NOMO-1 treated with dmso at 0.1 percent for 144 hours (cell line): Measurements from ENCODE around the gene IL21.

Experiments used
- DNase-seq: peaks from one replicate; lab custom pipeline; 2025; ENCODE audit not compliant: unreplicated experiment; lab: John Stamatoyannopoulos, UW

The IL21 gene

DNA sequence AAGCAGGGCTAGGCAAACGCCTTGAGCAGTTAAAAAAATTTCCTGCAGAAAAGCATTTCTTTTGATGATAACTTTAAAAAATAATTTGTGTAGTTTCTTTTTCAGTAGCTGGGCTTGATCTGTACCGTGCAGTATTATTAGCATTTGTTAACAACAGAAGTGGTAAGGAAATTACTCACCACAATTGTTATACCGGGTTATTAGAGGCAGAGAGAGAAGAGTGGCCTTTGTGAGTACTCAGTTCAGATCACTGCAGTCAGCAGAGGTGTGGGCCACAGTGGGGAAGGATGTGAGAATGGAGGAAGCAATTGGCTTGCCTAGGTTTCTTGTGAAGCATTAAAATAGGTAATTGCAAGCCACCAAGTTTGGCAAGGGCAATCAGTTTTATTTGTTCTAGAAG is 14.3 kb upstream of the IL21 start:
- peak; percentile 39 for DNase-seq

DNA sequence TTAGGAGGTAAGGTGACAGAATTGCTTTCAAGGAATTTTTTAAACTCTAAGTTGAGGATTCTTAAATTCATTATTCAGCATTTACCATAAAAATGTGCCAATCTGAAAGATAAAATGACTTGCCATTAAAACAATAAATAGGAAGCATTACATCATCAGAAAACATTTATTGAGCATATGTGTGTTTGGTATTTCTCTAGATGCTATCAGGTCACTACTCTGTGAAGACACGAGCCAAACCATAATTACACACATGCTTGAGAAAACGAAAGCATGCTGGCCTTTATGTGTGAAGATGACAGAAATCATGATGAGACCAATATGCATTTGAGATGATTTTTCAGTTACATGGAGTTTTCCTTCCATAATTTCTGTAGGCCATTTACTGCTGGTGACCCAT is 12.3 kb upstream of the IL21 start:
- DNase-seq, result no peak

DNA sequence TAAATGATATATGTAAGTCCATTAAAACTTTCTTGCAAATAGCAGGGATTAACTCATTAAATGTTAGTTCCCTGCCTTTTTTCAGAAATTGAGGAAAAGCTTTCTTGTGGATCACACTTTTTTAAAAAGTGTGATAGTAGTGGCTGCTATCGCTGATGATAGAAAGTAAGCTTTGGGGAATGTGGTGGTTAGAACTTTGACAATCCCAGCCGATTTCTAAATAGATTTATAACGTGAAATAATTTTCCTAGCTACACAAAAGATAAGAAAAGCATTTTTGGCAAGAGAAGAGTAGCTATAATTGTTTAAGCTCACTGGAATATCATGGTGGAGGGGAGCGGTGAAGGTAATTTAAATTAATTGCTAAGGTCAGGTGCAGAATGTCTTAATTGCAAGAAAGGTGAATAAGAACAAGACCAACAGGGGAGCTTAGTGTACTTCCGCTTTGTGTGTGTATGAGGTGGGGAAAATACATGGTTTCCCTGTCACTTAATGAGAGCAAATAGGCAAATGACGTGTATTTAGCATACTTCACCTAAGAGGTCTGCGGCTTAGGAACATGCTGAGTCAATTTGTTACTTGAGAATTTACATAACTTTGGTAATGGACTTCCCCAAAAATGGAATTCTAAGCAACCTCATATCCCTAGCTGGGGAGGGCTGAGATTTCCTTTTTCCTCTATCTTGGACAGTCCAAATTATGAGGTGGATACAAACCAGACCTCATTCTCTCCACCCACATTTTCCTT is 11.7 kb upstream of the IL21 start:
- DNase-seq, result no peak

DNA sequence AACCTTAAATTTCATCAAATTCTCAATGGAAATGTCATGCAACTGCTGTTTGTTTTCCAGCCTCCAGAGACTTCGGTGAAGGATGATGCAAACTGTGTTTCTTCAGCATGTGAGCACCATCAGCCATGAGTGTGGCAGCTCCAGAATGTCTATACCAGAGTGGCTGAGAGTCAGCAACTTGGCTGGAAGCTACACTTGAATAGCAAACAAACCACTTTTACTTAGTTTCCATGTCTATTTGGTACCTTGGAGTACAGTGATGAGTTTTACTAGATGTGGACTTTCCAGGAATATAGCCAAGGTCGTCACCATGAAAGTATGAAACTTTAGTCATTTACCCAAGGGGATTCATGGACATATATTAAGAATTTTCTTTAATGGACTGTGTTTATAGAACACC is 4.3 kb upstream of the IL21 start:
- no peak for DNase-seq

DNA sequence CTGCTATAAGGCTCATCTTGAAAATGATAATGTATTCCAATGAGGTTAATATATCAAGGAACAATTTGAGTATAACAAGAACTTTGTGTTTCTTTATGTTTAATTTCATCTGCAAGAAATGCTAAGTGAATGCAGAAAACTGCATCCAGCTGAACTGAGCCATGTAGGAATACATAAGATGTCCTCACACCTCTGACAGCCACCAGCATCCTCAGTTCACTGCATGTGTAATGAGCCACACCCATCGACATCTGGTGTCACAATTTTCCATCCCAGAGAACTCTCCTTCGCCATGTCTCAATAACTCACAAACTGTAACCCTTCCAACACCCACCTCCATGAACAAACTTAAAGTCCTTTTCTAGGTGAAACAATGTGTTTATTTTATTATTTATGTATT is 3.3 kb upstream of the IL21 start:
- DNase-seq, result no peak

DNA sequence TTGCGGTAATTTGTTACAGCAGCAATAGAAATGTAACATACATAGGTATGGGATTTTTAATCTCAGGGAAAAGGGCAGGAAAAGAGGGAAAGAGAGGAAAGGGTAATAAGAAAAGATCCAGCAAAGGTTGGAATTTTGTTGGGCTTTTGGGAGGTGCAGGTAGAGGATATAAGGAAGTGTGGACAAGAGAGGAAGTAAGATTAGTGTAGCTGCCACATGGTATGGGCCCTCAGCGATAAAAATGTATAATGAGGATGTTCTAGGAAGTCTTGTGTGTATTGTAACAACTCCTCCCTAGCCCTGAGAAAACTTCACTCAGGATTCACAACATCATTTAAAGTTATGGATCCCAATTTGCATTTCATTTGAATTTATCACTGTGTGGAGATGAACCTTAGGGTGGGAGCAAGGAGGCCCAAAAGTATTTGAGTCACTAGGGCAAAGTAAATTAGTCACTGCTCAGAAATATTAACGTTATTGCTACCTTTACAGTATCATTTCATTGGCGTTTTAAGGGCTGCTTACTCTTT is 2.8 kb upstream of the IL21 start:
- no peak for DNase-seq

DNA sequence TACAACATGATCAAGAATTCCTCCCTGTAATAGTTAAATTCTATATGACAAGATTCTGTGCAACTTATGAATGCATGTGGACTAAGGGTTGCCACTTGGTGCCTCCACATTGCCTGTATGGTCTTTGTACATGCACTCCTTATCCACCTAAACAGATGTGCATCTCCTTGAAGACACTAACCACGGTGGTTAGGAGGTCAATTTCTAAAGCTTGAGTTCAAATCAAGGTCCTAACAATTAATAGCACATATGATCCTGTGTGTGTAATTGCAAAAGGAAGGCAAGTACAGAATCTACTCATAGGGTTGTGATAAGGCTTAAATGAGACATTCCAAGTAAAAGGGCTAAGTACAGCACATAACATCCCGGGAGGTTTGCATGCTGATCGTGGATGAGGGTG is 1.5 kb upstream of the IL21 start:
- no peak for DNase-seq

DNA sequence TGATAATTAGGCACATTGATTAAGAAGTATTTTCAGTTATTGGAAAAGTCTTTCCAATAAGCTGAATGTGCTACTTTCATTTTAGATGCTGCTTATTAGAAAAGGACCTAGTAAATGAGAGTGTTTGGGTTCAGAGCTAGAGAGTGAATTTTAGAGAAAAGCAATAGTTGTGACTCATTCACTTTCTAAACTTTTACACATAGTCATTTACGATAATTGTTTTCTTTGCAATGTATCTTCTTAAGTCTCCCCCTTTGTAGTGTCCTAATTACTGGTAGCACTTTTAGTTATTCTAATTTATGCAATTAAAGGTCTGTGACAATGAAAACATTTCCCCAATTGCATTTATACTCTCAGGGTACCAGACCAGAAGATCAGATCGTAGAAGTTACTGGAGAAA is 1.3 kb downstream of the IL21 start:
- DNase-seq, result no peak

DNA sequence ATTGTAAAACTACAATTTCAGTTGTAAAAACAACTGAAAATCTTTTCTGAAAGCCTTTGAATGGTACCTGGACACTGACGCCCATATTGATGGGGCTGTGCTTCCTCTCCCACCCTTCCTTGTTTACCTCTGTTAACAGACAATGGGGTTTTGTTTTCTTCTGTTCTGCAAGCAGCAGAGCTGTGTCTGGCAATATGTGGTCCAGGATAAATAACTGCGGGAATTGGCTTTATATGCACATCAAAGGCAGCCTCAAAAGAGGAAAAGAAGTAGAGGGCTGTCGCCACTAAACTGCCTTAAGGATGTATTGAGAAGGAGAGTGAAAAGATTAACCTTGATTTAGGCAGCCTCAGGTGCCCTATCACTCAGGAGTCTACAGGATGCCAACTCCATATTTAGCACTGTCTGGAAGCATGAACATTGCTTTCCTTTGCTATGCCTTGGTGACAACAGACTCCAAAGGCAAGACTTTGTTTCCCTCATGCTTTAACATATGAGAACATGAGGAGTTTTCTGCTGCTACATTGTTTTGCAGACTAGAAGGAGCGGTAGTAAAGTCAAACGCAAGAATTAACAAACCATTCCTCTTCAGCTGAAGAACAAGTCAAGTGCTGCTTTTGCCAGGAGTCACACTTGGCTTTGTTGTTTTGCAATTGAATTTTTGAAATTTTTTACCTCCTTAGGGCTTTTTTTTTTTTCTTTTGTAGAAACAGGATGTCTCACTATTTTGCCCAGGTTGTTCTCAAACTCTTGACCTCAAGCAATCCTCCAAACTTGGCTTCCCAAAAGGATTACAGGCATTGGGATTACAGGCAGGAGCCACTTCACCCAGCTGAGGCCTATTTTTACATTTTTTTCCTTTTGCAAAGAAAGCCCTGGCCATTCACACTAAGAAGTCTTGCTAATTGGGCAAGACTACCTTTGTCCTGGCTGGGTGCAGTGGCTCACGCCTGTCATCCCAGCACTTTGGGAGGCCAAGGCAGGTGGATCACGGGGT is 3.0 kb downstream of the IL21 start:
- DNase-seq, result no peak

DNA sequence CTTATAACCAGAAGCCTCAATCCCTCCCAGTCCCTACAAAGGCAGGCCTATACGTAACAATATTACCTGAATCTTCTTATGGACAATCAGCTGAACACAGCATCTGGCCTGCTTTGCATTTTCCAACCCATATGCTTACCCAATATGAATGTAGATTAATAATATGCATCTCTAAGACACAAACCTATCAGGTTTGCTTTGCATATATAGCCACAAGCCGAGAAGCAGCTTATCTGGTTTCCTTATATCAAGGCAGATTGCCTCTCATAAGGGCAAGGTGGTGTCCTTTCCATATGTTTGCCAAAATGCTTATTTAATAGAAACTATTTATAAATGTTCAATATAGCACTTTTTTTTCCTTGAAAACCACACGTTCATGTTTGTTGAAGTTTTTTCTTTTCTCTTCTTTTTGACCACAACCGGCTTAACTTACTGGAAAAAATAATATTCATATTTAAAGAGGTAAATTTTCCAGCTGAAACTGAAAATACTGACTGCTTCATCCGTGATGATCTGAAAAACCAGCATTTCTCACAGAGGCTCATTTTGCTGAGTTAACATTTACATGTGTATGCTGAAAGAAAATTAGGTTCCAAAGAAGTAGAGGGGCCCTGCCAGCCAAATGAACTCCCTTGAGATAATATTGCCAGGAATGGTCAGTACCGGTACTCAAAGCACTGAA is 3.8 kb downstream of the IL21 start:
- DNase-seq, result no peak

DNA sequence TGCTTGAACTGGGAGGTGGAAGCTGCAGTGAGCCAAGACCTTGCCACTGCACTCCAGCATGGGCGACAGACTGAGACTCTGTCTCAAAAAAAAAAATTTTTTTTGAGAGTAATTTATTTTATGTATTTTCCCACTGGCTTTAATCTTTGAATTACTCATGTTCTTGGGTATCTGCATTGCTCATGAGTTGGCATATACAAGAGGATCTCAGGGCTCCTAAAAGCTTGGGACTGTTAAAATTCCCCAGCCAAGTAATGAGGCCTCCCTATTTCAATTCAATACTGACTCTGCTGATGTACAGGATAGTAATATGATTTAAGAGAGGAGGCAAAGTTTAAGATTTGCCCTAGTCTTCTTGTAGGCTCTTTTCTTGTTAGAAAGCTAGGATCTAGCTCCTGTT is 6.2 kb downstream of the IL21 start:
- DNase-seq, result no peak

DNA sequence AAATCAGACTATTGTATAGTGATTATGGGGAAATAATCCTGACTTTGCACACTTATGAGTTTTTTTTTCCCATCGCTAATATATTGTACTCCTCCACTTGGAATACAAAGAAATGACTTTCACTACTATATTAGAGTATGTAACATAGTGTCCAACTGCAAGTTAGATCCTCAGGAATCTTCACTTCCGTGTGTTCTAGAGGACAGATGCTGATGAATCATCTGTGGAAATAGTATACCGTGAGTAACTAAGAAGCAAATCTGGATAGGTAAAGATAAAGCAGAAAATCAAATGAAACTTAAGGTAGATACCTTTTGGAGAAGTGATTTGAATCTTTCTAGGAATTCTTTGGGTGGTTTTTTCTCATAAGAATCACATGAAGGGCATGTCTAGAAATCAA is 8.3 kb downstream of the IL21 start:
- no peak for DNase-seq

DNA sequence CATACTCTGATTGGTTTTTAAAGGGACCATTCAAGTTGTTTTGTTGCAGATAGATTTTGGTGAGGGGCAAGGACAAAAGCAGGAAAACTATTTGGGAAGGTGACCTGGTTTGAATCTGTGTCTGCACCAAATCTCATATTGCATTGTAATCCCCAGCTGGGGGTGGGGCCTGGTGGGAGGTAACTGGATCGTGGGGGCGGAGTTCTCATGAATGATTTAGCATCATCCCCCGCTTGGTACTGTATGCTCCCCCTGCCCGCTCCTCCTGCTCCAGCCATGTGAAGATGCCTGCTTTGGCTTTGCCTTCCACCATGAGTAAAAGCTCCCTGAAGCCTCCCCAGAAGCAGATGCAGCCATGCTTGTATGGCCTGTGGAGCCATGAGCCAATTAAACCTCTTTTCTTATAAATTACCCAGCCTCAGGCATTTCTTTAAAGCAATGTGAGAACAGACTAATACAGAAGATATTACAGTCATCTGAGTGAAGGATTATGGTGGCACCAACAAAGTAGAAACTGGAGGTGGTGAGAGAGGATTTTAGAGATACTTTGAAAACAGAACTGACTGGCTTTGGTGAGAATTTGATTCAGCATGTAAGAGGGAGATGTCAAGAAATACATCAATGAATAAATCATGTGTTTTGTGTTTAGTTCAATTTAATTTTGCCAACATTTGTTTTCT is 14.4 kb downstream of the IL21 start:
- DNase-seq, result no peak

DNA sequence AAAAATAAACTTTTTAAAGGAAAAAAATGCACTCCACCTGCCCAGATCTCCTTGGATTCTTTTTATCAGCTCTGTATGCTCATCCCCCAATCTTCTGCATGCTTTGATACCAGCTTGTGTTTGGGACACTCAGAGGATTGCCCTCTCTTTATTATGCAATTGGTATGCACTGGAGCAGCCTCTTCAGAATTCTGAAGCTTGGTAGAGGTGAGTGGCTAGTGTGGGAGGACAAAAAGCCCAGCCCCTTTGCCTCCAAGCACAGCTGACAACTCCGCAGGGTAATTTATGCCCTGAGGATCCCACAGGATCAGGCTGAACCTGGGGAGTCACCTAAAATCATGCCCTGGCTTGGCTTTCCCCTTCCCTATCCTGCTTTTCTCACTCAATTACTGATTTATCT is 16.7 kb downstream of the IL21 start:
- DNase-seq, result no peak

DNA sequence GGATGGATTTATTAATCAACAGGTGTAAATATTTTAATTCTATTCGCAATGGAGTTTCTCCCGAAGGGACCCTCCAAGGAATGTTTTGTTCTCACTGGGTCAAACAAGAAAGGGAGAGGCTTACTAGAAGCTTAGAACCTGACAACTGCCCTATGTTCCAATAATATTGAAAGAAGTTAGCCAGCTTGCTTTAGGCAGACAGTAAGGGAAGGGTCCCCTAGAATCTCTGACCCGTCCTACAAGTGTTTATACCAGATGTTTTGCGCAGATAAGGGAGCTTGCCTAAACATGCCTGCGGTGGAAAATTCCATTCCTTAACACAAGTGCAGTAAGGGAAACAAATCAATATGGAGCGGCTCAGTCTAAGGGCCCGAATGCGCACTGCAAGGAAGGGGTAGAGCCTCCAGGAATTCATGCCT is 17.7 kb downstream of the IL21 start:
- no peak for DNase-seq

DNA sequence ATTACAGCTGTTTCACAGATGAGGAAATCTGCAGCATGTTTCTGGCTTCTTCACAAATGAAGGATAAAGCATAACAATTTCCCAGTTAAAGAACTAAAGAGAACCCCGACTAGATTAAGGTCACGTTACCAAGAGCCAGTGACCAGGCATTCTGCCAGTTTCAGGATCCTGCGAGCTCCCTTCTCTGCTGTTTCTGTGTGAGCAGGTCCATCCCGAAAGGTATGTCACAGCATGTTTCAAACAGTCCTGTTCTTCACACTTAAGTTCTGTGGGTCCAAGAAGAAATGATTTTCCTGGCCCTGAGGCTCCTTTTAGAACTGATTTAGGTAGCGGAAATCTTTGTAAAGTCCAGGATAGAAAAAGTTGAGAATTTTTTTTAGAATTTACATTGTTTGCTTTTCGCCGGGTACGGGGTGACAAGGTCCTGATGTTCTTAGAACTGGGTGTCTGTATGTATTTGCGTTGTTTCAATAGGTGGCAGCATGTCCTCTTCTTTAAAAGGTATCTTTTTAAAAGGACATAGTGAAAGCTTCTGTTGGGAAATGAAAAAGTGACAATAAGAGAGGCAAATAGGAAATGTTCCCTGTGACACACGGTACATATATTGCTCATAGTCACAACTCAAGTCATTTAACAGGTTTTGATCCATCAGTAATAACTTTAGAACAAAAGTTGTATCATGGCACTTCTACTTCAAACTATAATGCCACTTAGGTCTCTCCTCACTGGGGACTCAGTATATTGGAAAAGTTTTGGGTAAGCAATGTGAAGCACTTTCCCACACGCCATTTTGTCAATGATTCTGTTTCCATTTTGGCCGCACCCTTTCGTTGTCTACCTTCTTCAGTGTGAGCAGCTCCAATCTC is 18.4 kb downstream of the IL21 start:
- DNase-seq, result no peak

DNA sequence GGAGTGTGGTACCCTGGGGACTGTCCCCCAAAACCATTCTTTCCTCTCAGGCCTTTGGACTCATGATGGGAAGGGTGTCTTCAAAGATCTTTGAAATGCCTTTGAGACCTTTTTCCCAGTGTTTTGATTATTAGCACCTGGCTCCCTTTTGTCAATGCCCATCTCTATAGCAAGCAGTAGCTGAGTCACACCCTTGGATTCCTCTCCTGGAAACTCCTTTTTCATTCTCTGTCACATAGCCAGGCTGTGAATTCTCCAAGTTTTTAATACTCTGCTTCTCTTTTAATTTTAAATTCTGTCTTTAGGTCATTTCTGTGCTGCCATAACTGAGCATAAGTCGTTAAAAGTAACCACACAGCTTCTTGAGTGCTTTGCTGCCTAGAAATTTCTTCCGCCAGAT is 29.7 kb downstream of the IL21 start:
- DNase-seq, result no peak

DNA sequence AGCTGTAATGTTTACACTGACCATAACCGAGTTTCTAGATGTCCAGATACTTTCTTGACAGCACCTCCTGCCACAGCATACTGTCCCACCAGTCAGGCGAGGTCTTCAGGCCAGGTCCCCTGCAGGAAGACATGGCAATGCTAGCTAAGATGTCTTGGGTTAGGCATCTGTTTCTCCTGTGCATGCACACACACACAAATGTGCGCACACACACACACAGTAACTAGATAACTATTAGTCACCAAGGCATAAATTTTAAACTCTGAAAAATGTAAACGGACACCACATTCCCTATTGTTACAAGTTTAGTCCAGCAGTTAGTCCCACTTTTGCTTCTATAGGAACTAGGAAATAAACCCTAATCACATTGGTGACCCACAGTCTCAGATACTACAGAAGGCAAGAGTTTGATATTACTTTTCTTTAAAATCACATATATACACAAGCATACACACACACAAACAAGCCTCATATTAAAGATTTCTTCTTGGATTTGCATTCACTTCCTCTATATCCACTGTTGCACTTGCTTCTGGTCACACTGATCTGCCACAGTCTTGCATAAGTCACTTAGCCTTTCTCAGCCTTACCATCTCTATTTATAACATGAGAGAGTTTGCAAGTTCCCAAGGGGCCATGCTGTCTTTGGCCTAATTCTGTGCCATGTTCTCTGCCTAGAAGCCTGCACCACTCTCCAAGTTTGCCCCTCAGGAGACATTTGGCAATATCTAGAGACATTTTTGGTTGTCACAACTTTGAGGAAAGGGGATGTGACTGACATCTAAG is 32.2 kb downstream of the IL21 start:
- peak; percentile 84 for DNase-seq

DNA sequence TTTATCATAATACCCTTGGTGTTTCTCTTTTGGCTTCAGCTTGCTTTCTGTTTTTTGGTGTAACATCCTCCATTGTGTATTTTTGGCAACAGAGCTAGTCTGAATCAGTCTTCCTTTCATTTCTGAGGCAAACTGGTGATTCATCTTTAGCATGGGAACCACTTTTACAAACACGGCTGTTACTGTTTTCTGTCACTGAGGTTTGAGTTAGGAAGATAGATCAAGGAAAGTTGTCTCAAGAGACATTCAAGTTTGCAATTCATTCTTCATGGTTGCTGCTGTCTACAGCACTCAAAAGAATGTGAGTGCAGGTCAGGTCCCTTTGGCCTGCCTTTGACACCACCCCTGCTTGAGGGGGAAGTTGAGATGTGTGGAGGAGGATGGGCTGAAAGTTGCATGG is 36.3 kb downstream of the IL21 start:
- peak; percentile 29 for DNase-seq
